IMR-90 (cell line): Measurements from ENCODE around the gene MRPL43.

ENCODE experiments used
- BHLHE40 ChIP-seq: fragments of 150-350 bp; IDR thresholded peaks from 2 replicates; pipeline ENCODE4 v1.6.1; 2016; ENCODE audit warnings: mild to moderate bottlenecking, low read depth, low read length
- FOS ChIP-seq: fragments of 150-350 bp; IDR thresholded peaks from 2 replicates; pipeline ENCODE4 v1.6.1; 2016; ENCODE audit warnings: low read depth, low read length
- MAFK ChIP-seq: IDR thresholded peaks from 2 replicates; pipeline ENCODE4 v1.6.1; 2012; ENCODE audit warnings: low read depth, low read length, improper control_type of control experiment
- MAZ ChIP-seq: IDR thresholded peaks from 2 replicates; pipeline ENCODE4 v1.6.1; 2012; ENCODE audit warnings: low read depth, mild to moderate bottlenecking, low read length, improper control_type of control experiment, moderate library complexity, borderline replicate concordance
- POLR2A ChIP-seq: IDR thresholded peaks from 2 replicates; pipeline ENCODE4 v1.6.1; 2012; ENCODE audit warnings: mild to moderate bottlenecking, low read depth, low read length
- RCOR1 ChIP-seq: IDR thresholded peaks from 2 replicates; pipeline ENCODE4 v1.6.1; 2012; ENCODE audit warnings: mild to moderate bottlenecking, low read length, improper control_type of control experiment; ENCODE audit not compliant: insufficient replicate concordance
- RFX5 ChIP-seq: IDR thresholded peaks from 2 replicates; pipeline ENCODE4 v1.8.0; 2012; ENCODE audit warnings: low read depth, mild to moderate bottlenecking, low read length, moderate library complexity
- SMC3 ChIP-seq: fragments of 150-350 bp; IDR thresholded peaks from 2 replicates; pipeline ENCODE4 v1.6.1; 2016; ENCODE audit warnings: low read depth, mild to moderate bottlenecking, antibody characterized with exemption, low read length, moderate library complexity
- TF ChIP-seq, protein P1 (sequence below): conservative IDR thresholded peaks from 2 replicates; pipeline ENCODE4 v1.5.1; 2012; ENCODE audit warnings: mild to moderate bottlenecking, low read depth, low read length, improper control_type of control experiment
- TF ChIP-seq, protein P2 (sequence below): fragments of 150-350 bp; IDR thresholded peaks from 2 replicates; pipeline ENCODE4 v1.6.1; 2016; ENCODE audit warnings: low read depth, mild to moderate bottlenecking, low read length, moderate library complexity, borderline replicate concordance

DNA sequence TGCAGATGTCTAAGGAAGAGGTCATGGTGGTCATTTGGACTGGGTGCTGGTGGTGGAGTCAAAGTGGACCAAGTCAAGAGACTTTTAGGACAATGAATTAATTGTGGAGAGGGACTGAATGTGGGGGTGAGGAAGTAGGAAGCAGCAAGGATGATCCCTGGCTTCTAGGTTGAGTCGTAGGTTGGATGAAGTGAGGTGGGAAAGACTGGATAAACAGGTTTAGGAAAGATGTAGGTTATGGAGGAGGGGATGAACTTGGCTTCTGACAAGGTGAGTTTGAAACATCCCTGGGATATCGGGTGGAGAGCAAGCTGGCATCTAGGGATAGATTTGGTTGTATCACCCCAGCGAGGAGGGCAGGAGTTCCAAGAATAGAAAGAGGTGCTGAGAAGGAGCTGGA lies 10.4 kb downstream of the MRPL43 start:
- TF ChIP-seq, protein P1, sequence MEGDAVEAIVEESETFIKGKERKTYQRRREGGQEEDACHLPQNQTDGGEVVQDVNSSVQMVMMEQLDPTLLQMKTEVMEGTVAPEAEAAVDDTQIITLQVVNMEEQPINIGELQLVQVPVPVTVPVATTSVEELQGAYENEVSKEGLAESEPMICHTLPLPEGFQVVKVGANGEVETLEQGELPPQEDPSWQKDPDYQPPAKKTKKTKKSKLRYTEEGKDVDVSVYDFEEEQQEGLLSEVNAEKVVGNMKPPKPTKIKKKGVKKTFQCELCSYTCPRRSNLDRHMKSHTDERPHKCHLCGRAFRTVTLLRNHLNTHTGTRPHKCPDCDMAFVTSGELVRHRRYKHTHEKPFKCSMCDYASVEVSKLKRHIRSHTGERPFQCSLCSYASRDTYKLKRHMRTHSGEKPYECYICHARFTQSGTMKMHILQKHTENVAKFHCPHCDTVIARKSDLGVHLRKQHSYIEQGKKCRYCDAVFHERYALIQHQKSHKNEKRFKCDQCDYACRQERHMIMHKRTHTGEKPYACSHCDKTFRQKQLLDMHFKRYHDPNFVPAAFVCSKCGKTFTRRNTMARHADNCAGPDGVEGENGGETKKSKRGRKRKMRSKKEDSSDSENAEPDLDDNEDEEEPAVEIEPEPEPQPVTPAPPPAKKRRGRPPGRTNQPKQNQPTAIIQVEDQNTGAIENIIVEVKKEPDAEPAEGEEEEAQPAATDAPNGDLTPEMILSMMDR, result no peak
- TF ChIP-seq, protein P2, sequence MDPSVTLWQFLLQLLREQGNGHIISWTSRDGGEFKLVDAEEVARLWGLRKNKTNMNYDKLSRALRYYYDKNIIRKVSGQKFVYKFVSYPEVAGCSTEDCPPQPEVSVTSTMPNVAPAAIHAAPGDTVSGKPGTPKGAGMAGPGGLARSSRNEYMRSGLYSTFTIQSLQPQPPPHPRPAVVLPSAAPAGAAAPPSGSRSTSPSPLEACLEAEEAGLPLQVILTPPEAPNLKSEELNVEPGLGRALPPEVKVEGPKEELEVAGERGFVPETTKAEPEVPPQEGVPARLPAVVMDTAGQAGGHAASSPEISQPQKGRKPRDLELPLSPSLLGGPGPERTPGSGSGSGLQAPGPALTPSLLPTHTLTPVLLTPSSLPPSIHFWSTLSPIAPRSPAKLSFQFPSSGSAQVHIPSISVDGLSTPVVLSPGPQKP, result no peak
- no peak for TF ChIP-seq RFX5
- TF ChIP-seq POLR2A, result no peak
- TF ChIP-seq RCOR1, result no peak
- no peak for TF ChIP-seq MAZ
- TF ChIP-seq SMC3, result no peak
- TF ChIP-seq MAFK, result no peak
- no peak for TF ChIP-seq FOS
- no peak for TF ChIP-seq BHLHE40
